ENCODE results near the gene LRRC26.
"Not testable (repeated sequence)": the region's sequence is repeated elsewhere in the genome, so short reads cannot be mapped to it uniquely, and the experiment has no call there.

LRRC26 gene

DNA sequence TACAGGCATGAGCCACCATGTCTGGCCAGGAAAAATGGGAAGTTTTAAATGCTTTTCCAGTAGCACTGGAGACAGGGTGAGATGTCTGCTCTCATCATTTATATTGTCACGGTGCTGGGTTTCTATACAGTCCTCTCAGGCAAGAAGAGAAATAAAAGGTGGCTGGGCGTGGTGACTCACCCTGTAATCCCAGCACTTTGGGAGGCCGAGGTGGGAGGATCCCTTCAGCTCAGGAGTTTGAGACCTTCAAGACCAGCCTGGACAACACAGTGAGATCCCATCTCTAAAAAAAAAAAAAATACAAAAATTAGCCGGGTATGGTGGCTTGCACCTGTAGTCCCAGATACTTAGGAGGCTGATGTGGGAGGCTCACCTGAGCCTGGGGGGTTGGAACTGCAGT lies 35.7 kb downstream of the LRRC26 start:
- DNase-seq, result no peak

- no peak for DNase-seq
These were observed 39.6 kb downstream of the LRRC26 start for GRCh38 chr9:137130176-137130755.

- peak; percentile 92 for DNase-seq
These were observed 40.2 kb downstream of the LRRC26 start for GRCh38 chr9:137129456-137130175.

DNA sequence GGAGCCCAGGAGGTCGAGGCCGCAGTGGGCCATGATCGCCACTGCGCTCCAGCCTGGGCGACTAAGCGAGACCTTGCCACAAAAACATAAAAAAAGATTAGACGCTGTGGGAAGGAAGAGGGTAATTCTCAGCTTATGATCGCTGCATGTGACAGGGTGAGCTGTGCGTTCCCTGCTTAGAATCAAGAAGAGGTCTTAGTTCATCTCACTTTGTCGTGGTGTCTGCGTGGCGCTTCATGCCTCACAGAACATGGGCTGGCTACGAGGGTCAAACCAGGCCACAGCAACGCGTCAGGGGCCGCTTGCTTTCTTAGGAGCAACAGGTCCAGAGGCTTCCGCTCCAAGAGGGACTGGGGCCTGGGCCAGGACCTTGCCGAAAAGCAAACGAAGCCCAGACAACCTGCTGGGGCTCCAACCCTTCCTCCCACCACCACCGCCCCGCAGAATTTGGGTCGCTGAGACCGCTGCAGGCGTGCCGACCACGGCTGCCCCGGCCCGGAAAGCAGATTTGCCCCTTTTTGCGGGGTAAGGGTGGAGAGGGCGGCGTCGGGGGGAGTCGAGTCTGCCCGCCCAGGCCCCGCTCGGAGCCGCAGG lies 40.9 kb downstream of the LRRC26 start:
- DNase-seq, result no peak

DNA sequence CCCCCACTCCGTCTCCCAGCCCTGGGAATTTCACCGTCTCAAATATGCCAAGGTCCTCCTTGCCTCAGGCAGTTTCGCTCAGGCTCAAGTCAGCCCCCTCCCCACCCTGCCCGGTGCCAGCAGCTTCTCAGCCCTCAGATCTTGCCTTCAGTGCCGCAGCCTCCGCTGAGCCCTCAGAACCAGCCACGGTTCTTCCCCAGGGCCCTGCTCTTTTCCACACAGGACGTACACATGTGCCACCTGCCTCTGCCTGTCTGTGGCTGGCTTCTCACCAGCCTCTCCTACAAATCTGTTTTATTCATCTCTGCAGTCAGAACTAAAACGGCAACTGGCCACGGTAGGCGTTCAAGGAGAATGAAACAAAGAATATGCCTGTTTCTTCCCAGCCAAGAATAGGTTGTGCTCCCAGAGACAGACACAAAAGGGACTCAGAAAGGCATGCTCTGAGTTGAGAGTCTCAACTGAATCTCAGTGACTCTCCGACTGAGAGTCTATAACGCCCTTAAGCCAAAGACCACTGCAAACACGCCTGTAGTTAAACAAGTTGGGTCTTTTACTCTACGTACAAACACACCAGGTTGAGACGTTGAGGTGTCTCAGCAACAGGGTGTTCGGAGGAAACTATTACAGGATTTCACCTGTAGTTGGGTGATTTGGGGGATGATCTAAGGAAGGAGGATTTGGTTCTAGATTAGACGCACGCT lies 41.5 kb downstream of the LRRC26 start:
- no peak for DNase-seq

GRCh38 chr9:137127301-137128157 lies 42.3 kb downstream of the LRRC26 start:
- DNase-seq, result no peak

GRCh38 chr9:137126786-137127185 lies 43.1 kb downstream of the LRRC26 start:
- DNase-seq, result no peak

DNA sequence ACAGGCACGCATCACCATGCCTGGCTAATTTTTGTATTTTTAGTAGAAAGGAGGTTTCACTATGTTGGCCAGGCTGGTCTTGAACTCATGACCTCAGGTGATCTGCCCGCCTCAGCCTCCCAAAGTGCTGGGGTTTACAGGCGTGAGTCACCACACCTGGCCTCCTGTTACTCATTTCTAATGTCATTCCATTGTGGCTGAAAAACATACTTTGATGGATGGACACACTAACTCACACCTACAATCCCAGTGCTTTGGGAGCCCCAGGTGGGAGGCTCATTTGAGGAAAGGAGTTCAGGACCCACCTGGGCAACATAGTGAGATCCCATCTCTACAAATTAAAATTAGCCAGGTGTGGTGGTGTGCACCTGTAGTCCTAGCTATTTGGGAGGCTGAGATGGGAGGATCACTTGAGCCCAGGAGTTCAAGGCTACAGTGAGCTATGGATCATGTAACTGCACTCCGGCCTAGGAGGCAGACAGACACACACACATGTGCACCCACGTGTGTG lies 45.8 kb downstream of the LRRC26 start:
- not testable (repeated sequence) for DNase-seq

DNA sequence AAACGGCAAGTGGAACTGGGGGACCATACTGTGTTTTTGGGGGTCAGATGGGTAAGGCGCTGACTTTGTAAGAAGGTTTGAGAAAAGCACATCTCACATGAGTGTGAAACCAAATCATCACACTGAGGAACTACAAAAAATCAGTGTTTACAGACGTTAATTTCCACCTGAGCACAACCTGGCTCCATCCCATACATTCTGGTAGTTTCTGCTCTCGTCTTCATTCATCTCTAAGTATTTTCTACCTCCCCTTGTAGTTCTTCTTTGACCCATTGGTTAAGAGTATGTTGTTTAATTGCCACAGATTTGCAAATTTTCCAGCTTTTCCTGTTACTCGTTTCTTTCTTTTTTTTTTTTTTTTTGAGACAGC lies 46.4 kb downstream of the LRRC26 start:
- no peak for DNase-seq

DNA sequence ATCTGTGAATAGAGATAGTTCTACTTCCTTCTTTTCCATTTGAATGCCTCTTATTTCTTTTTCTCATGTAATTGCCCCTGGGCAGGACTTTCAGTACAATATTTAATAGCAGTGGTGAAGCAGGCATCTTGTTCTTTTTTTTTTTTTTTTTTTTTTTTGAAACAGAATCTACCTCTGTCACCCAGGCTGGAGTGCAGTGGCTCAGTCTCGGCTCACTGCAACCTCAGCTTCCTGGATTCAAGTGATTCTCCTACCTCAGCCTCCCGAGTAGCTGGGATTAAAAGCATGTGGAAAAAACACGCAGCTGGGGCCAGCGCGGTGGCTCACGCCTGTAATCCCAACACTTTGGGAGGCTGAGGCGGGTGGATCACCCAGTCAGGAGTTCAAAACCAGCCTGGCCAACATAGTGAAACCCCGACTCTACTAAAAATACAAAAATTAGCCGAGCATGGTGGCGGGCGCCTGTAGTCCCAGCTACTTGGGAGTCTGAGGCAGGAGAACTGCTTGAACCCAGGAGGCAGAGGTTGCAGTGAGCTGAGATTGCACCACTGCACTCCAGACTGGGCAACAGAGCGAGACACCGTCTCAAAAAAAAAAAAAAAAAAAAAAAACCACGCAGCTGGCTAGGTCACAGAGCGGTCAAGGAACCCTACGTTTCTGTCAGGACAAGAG lies 46.9 kb downstream of the LRRC26 start:
- not testable (repeated sequence) for DNase-seq

DNA sequence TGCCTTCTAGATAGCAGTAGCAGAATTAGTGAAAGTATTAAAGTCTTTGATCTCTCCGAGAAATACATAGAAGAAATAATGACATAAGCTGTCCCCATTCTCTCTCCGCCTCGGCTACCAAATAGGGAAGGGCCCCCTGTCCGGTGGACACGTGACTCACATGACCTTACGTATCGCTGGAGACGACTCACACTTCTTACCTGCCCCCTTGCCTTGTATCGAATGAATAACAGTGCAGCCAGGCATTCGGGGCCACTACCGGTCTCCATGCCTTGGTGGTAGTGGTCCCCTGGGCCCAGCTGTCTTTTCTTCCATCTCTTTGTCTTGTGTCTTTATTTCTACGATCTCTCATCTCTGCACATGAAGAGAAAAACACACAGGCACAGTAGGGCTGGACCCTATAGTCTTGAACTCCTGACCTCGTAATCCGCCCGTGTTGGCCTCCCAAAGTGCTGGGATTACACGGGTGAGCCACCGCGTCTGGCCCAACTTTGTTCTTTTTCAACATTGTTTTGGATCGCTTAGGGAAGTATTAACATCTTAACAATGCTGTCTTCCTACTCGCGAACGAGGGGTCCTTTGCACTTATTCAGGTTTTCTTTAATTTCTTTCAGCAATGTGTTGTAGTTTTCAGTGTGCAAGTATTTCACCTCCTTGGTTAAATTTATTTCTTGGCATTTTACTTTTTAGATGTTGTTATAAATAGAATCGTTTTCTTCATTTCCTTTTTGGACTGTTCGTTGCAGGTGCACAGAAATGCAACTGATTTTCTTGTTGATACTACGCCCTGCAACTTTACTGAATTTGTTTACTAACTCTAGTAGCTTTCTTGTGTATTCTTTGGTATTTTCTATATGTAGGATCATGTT lies 47.7 kb downstream of the LRRC26 start:
- DNase-seq, result not testable (repeated sequence)
